GM21576 (cell line): Measurements from ENCODE around the gene LIN7A.

Experiments used
- ATAC-seq: cut with Tn5 transposase; IDR thresholded peaks from one replicate; pipeline ENCODE4 v1.9.1; 2021; ENCODE audit warnings: mild to moderate bottlenecking, moderate library complexity; ENCODE audit not compliant: unreplicated experiment

LIN7A gene

GRCh38 chr12:80766210-80766609, 171.5 kb downstream of the LIN7A start:
- ATAC-seq: no peak

- no peak for ATAC-seq
Observed at GRCh38 chr12:80763874-80764273, 173.9 kb downstream of the LIN7A start.

- no peak for ATAC-seq
Observed at GRCh38 chr12:80761838-80762237, 175.9 kb downstream of the LIN7A start.

- peak; percentile 69 for ATAC-seq
Observed at GRCh38 chr12:80756875-80757274, 180.9 kb downstream of the LIN7A start.

- no peak for ATAC-seq
Observed at GRCh38 chr12:80754274-80754673, 183.5 kb downstream of the LIN7A start.

- ATAC-seq: no peak
Observed at GRCh38 chr12:80752464-80752863, 185.3 kb downstream of the LIN7A start.

GRCh38 chr12:80749456-80749855, 188.3 kb downstream of the LIN7A start:
- no peak for ATAC-seq

GRCh38 chr12:80747800-80748199, 189.9 kb downstream of the LIN7A start:
- ATAC-seq: no peak

GRCh38 chr12:80745851-80746505, 191.8 kb downstream of the LIN7A start:
- no peak for ATAC-seq
